ENCODE data around the gene SYNE1.

- TF ChIP-seq CTCF (IDR thresholded peaks at IDR 0.05): no peak
- no peak for TF ChIP-seq JUN (CRISPR knock-in tag; IDR thresholded peaks at IDR 0.05)
- TF ChIP-seq CREB1 (CRISPR knock-in tag; IDR thresholded peaks at IDR 0.05): no peak
- no peak for TF ChIP-seq FOXJ3 (CRISPR knock-in tag; IDR thresholded peaks at IDR 0.05; ENCODE audit: borderline replicate concordance)
- TF ChIP-seq ZNF416 (CRISPR knock-in tag; IDR thresholded peaks at IDR 0.05): no peak
- TF ChIP-seq E2F1 (CRISPR knock-in tag; IDR thresholded peaks at IDR 0.05): no peak
- TF ChIP-seq, protein P1, sequence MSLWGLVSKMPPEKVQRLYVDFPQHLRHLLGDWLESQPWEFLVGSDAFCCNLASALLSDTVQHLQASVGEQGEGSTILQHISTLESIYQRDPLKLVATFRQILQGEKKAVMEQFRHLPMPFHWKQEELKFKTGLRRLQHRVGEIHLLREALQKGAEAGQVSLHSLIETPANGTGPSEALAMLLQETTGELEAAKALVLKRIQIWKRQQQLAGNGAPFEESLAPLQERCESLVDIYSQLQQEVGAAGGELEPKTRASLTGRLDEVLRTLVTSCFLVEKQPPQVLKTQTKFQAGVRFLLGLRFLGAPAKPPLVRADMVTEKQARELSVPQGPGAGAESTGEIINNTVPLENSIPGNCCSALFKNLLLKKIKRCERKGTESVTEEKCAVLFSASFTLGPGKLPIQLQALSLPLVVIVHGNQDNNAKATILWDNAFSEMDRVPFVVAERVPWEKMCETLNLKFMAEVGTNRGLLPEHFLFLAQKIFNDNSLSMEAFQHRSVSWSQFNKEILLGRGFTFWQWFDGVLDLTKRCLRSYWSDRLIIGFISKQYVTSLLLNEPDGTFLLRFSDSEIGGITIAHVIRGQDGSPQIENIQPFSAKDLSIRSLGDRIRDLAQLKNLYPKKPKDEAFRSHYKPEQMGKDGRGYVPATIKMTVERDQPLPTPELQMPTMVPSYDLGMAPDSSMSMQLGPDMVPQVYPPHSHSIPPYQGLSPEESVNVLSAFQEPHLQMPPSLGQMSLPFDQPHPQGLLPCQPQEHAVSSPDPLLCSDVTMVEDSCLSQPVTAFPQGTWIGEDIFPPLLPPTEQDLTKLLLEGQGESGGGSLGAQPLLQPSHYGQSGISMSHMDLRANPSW (CRISPR knock-in tag; conservative IDR thresholded peaks at IDR 0.05; ENCODE audit: low read depth): no peak
- no peak for TF ChIP-seq FOXP1 (CRISPR knock-in tag; IDR thresholded peaks at IDR 0.05; ENCODE audit: borderline replicate concordance)
These were observed 238.2 kb downstream of the SYNE1 start for GRCh38 chr6:152398993-152399392.

Measured in WTC11 (cell line).